Spleen (tissue), 11 donors: ENCODE results near the gene EXOC3L1. TPM values are rescaled to one million over a fixed set of nuclear protein-coding genes. Genes with fewer than 3 reads are reported as not detected.
A peak's percentile ranks its signal among the peaks of the same experiment; 100 is the strongest.

ENCODE experiments used
- DNase-seq: peaks from one replicate; pipeline ENCODE4 v3.0.0-alpha.2; 2020
- H3K27ac ChIP-seq, 8 donors: fragments of 200-600 bp; sonication (generic) in 7 of 8; 1 replicate in 4 of 8; 2 replicates in 4 of 8; pipeline versions ENCODE4 v1.5.0 to v1.8.0; 2016 to 2021; ENCODE audit warnings: inconsistent platforms in 4 of 8, mild to moderate bottlenecking in 4 of 8, moderate library complexity in 1 of 8
- H3K27me3 ChIP-seq, 7 donors: fragments of 200-600 bp; sonication (generic) in 6 of 7; replicated peaks in 1 of 7; 1 replicate in 4 of 7; 2 replicates in 3 of 7; pipeline versions ENCODE4 v1.5.0 to v1.8.0; 2016 to 2021; ENCODE audit warnings: inconsistent platforms in 3 of 7, mild to moderate bottlenecking in 1 of 7
- H3K36me3 ChIP-seq, 6 donors: fragments of 200-600 bp; sonication (generic) in 5 of 6; 1 replicate in 4 of 6; 2 replicates in 2 of 6; pipeline versions ENCODE4 v1.5.0 to v1.8.0; 2016 to 2021; ENCODE audit warnings: inconsistent platforms in 2 of 6
- H3K4me1 ChIP-seq, 6 donors: fragments of 200-600 bp; sonication (generic) in 5 of 6; 1 replicate in 3 of 6; 2 replicates in 3 of 6; pipeline versions ENCODE4 v1.5.0 to v1.8.0; 2016 to 2021; ENCODE audit warnings: inconsistent platforms in 3 of 6
- H3K4me3 ChIP-seq, 8 donors: fragments of 200-600 bp; sonication (generic) in 7 of 8; 1 replicate in 4 of 8; 2 replicates in 4 of 8; pipeline versions ENCODE4 v1.5.0 to v1.8.0; 2016 to 2021; ENCODE audit warnings: inconsistent platforms in 4 of 8, mild to moderate bottlenecking in 4 of 8, moderate library complexity in 2 of 8
- H3K9me3 ChIP-seq, 8 donors: fragments of 200-600 bp; sonication (generic) in 7 of 8; 1 replicate in 4 of 8; 2 replicates in 4 of 8; pipeline versions ENCODE4 v1.5.0 to v1.8.0; 2016 to 2021; ENCODE audit warnings: inconsistent platforms in 4 of 8
- CTCF ChIP-seq, 11 experiments: fragments of 200-600 bp in 7 of 11; fragments of 450-650 bp in 4 of 11; sonication (generic) in 4 of 11; IDR thresholded peaks in 8 of 11; conservative IDR thresholded peaks in 3 of 11; 1 replicate in 7 of 11; 2 replicates in 4 of 11; pipeline versions ENCODE4 v1.4.0 to v1.8.0; 2016 to 2021; ENCODE audit warnings: antibody characterized with exemption in 11 of 11, inconsistent platforms in 4 of 11, mild to moderate bottlenecking in 1 of 11
- POLR2A ChIP-seq, 3 donors: fragments of 450-650 bp; IDR thresholded peaks; one replicate each; pipeline ENCODE4 v1.5.1; 2017; ENCODE audit warnings: antibody characterized with exemption in 3 of 3, mild to moderate bottlenecking in 1 of 3
- POLR2AphosphoS5 ChIP-seq, 3 donors: sonication (generic); formaldehyde crosslinking; IDR thresholded peaks; one replicate each; pipeline ENCODE4 v1.5.1; 2017; ENCODE audit warnings: antibody characterized with exemption in 3 of 3
- WGBS, 5 donors: extraction: QIAGEN DNeasy Blood & Tissue Kit in 3 of 5; methylation state at CpG; one replicate each; pipeline versions ENCODE4 v1.1.5 to v1.1.7; 2013 to 2018; 5-methylcytosine and 5-hydroxymethylcytosine counted together
- intact Hi-C: fragments of 100-400 bp; cut with DNase I; formaldehyde crosslinking; loops from one replicate; pipeline ENCODE4 v1.15.0; 2023; ENCODE audit warnings: low total_unique reads
- polyA plus RNA-seq, 3 donors: library from polyadenylated mRNA; stranded (reverse); fragments of 200-250 nt; gene quantifications; one replicate each; pipeline ENCODE4 v1.2.1, GENCODE V29; 2013
- total RNA-seq, 7 donors: library from RNA; depleted of rRNA in 3 of 7; stranded (reverse); fragments of >200 nt in 3 of 7; fragmentation: NEBNext Ultra II Directional in 4 of 7; extraction: Animal tissue kit (Norgen Biotek cat#: 25700) in 4 of 7; gene quantifications; one replicate each; pipeline versions ENCODE4 v1.1.0 to v1.2.1, GENCODE V29; 2016 to 2021
- donor health status: healthy with polysubstance abuse.
- donor health status: DM: no; HTN: no; CAD: no; lungs with moderate emphysema.
- donor health status: DM: no; HTN: no; CAD: no.
- donor health status: Bipolar disorder and iron deficiency.
- donor health status: healthy.
- donor health status: DM: no; HTN: no; CAD: no.
- donor health status: DM: yes; HTN: yes; CAD: no.

Gene EXOC3L1
- total and polyA plus RNA-seq, 10 donors: 28.5 to 113 (median 49.9) TPM

- H3K4me1 ChIP-seq: peaks cover 16 to 47% (median 37%) of the 10 kb centered on the region in 6 donors
- DNase-seq: no peak
- no peak for TF ChIP-seq CTCF (IDR thresholded peaks at IDR 0.05 in 8 of 11, conservative IDR thresholded peaks at IDR 0.05 in 3 of 11)
- TF ChIP-seq POLR2A (IDR thresholded peaks at IDR 0.05): no peak
- TF ChIP-seq POLR2AphosphoS5 (IDR thresholded peaks at IDR 0.05): no peak
- H3K27me3 ChIP-seq: peaks cover 0 to 49% (median 6%) of the 10 kb centered on the region in 7 donors
- intact Hi-C loops: no loop called here
- no peaks in the 10 kb centered on the region for H3K36me3 ChIP-seq
- H3K27ac ChIP-seq: no peak overlapping the region
- no peaks in the 10 kb centered on the region for H3K9me3 ChIP-seq
- no peak overlapping the region for H3K4me3 ChIP-seq
- 84 to 96% (median 92%) methylated on average over 6 to 16 of the region's 16 CpGs for WGBS, 5 donors
Observed at GRCh38 chr16:67180166-67180565, 9.8 kb downstream of the EXOC3L1 start.

GRCh38 chr16:67179421-67180080 is 10.4 kb downstream of the EXOC3L1 start:
- no peak for DNase-seq
- H3K4me1 ChIP-seq: peaks cover 14 to 47% (median 36%) of the 10 kb centered on the region in 6 donors
- H3K9me3 ChIP-seq: no peaks in the 10 kb centered on the region
- H3K4me3 ChIP-seq: no peak overlapping the region
- no peaks in the 10 kb centered on the region for H3K36me3 ChIP-seq
- intact Hi-C loops: no loop called here
- peaks cover 0 to 49% (median 8%) of the 10 kb centered on the region in 7 donors for H3K27me3 ChIP-seq
- TF ChIP-seq CTCF (IDR thresholded peaks at IDR 0.05 in 8 of 11, conservative IDR thresholded peaks at IDR 0.05 in 3 of 11) (no peak), POLR2A (IDR thresholded peaks at IDR 0.05) (no peak), POLR2AphosphoS5 (IDR thresholded peaks at IDR 0.05) (no peak)
- WGBS, 5 donors: 85 to 93% (median 91%) methylated on average over 10 to 13 of the region's 13 CpGs
- no peak overlapping the region for H3K27ac ChIP-seq

- Histone ChIP-seq H3K27ac (peak overlapping the region in 4 of 8 donors; percentile 4 to 54 (median 30)), H3K27me3 (peaks cover 0 to 62% (median 11%) of the 10 kb centered on the region in 7 donors), H3K36me3 (no peaks in the 10 kb centered on the region), H3K4me3 (peak overlapping the region; percentile 23 to 70 (median 36)), H3K4me1 (peaks cover 23 to 53% (median 41%) of the 10 kb centered on the region in 6 donors), H3K9me3 (no peaks in the 10 kb centered on the region)
- WGBS, 5 donors: 5 to 10% (median 6%) methylated on average over 33 to 73 of the region's 73 CpGs
- DNase-seq: peak; percentile 89
- intact Hi-C loops: no loop called here
- peak in 3 of 11 experiments; percentile 9 to 43 (median 23) for TF ChIP-seq CTCF (IDR thresholded peaks at IDR 0.05 in 8 of 11, conservative IDR thresholded peaks at IDR 0.05 in 3 of 11)
- TF ChIP-seq POLR2A (IDR thresholded peaks at IDR 0.05): no peak
- peak; percentile 49 to 72 (median 68) for TF ChIP-seq POLR2AphosphoS5 (IDR thresholded peaks at IDR 0.05)
Observed at GRCh38 chr16:67177743-67178699, 11.9 kb downstream of the EXOC3L1 start.
